GM12891 (cell line): ENCODE measurements around the gene TCF12.
A peak's percentile ranks its signal among the peaks of the same experiment; 100 is the strongest.

Experiments used
- DNase-seq: peaks from one replicate; pipeline ENCODE4 v3.0.0; 2011; ENCODE audit warnings: low spot score; ENCODE audit not compliant: insufficient read length
- FAIRE-seq: peaks from 2 replicates; lab custom pipeline; 2011; peaks lifted over from hg19 to GRCh38; lab: Jason Lieb, UNC
- PAX5 ChIP-seq: IDR thresholded peaks from 2 replicates; pipeline ENCODE4 v1.6.1; 2011; ENCODE audit warnings: low read length, moderate library complexity, mild to moderate bottlenecking; ENCODE audit not compliant: insufficient read depth, severe bottlenecking
- POLR2A ChIP-seq: IDR thresholded peaks from 2 replicates; pipeline ENCODE4 v1.6.1; 2011; ENCODE audit warnings: low read depth, low read length, control low read depth
- POLR2AphosphoS5 ChIP-seq: IDR thresholded peaks from 2 replicates; pipeline ENCODE4 v1.6.1; 2011; ENCODE audit warnings: low read depth, low read length, control low read depth
- POU2F2 ChIP-seq: IDR thresholded peaks from 2 replicates; pipeline ENCODE4 v1.6.1; 2011; ENCODE audit warnings: low read depth, mild to moderate bottlenecking, control low read depth, low read length, moderate library complexity
- SPI1 ChIP-seq: IDR thresholded peaks from 2 replicates; pipeline ENCODE4 v1.6.1; 2011; ENCODE audit warnings: low read depth, low read length, control low read depth
- TAF1 ChIP-seq: IDR thresholded peaks from 2 replicates; pipeline ENCODE4 v1.6.1; 2011; ENCODE audit warnings: low read depth, low read length, control low read depth

TCF12 gene

GRCh38 chr15:56913670-56914069 is 4.8 kb upstream of the TCF12 start:
- TF ChIP-seq TAF1: no peak
- TF ChIP-seq PAX5: no peak
- no peak for TF ChIP-seq POLR2AphosphoS5
- no peak for TF ChIP-seq SPI1
- no peak for TF ChIP-seq POLR2A
- no peak for TF ChIP-seq POU2F2
- no peak for FAIRE-seq
- no peak for DNase-seq

- TF ChIP-seq POLR2AphosphoS5 (no peak), POLR2A (no peak), POU2F2 (no peak), PAX5 (no peak), SPI1 (no peak), TAF1 (no peak)
- FAIRE-seq (no peak), DNase-seq (no peak)
Observed at GRCh38 chr15:56915888-56916287, 2.6 kb upstream of the TCF12 start.

- TF ChIP-seq TAF1: no peak
- no peak for TF ChIP-seq SPI1
- no peak for TF ChIP-seq POU2F2
- no peak for TF ChIP-seq PAX5
- TF ChIP-seq POLR2AphosphoS5: no peak
- TF ChIP-seq POLR2A: no peak
- DNase-seq: no peak
Observed at GRCh38 chr15:56916825-56917477, 1.5 kb upstream of the TCF12 start.

GRCh38 chr15:56917652-56918045 is 795 bp upstream of the TCF12 start:
- DNase-seq: no peak

More at GRCh38 chr15:56916825-56917477, 1.5 kb upstream of the TCF12 start:
- FAIRE-seq: no peak

GRCh38 chr15:56919031-56919608 is 676 bp downstream of the TCF12 start:
- DNase-seq: peak; percentile 48
- TF ChIP-seq POU2F2 (peak; percentile 52), POLR2A (peak; percentile 64; the same call in 1 of the 2 replicates), TAF1 (peak; percentile 38; the same call in 1 of the 2 replicates), POLR2AphosphoS5 (no peak; the same call in 1 of the 2 replicates), PAX5 (no peak), SPI1 (no peak)
- FAIRE-seq: no peak

More at GRCh38 chr15:56917652-56918045, 795 bp upstream of the TCF12 start:
- FAIRE-seq: no peak
- TF ChIP-seq POU2F2 (no peak), POLR2A (no peak), TAF1 (no peak), PAX5 (no peak), POLR2AphosphoS5 (no peak), SPI1 (no peak)

- DNase-seq (no peak), FAIRE-seq (no peak)
- no peak for TF ChIP-seq SPI1
- no peak for TF ChIP-seq POLR2AphosphoS5
- 0 out of 2 replicates have a peak, but pooled peaks have one; percentile 5 for TF ChIP-seq POU2F2
- no peak for TF ChIP-seq POLR2A
- TF ChIP-seq PAX5: no peak
- no peak for TF ChIP-seq TAF1
Observed at GRCh38 chr15:56919609-56920366, 1.3 kb downstream of the TCF12 start.

- FAIRE-seq (peak; percentile 47), DNase-seq (no peak)
- no peak for TF ChIP-seq PAX5
- no peak for TF ChIP-seq POLR2AphosphoS5
- no peak for TF ChIP-seq POLR2A
- no peak for TF ChIP-seq POU2F2
- TF ChIP-seq SPI1: no peak
- no peak for TF ChIP-seq TAF1
Observed at GRCh38 chr15:56920367-56920627, 1.9 kb downstream of the TCF12 start.

GRCh38 chr15:56923174-56923591 is 4.7 kb downstream of the TCF12 start:
- FAIRE-seq: no peak
- no peak for DNase-seq
- TF ChIP-seq POLR2AphosphoS5 (no peak), POU2F2 (no peak), SPI1 (no peak), TAF1 (no peak), PAX5 (no peak), POLR2A (no peak)

GRCh38 chr15:56927816-56928215 is 9.4 kb downstream of the TCF12 start:
- FAIRE-seq (no peak), DNase-seq (no peak)
- TF ChIP-seq POLR2AphosphoS5: no peak
- TF ChIP-seq SPI1: no peak
- TF ChIP-seq POU2F2: no peak
- no peak for TF ChIP-seq POLR2A
- TF ChIP-seq PAX5: no peak
- no peak for TF ChIP-seq TAF1

GRCh38 chr15:56929399-56929798 is 11.0 kb downstream of the TCF12 start:
- DNase-seq (no peak), FAIRE-seq (no peak)
- no peak for TF ChIP-seq SPI1
- no peak for TF ChIP-seq PAX5
- no peak for TF ChIP-seq TAF1
- no peak for TF ChIP-seq POLR2AphosphoS5
- no peak for TF ChIP-seq POLR2A
- TF ChIP-seq POU2F2: no peak
